ENCODE measurements around the gene GAS1. TPM values are rescaled to one million over a fixed set of nuclear protein-coding genes. Genes with fewer than 3 reads are reported as not detected.

The GAS1 gene
- total and polyA plus RNA-seq, 7 donors = 6.8 to 19.1 (median 13.0) TPM

DNA sequence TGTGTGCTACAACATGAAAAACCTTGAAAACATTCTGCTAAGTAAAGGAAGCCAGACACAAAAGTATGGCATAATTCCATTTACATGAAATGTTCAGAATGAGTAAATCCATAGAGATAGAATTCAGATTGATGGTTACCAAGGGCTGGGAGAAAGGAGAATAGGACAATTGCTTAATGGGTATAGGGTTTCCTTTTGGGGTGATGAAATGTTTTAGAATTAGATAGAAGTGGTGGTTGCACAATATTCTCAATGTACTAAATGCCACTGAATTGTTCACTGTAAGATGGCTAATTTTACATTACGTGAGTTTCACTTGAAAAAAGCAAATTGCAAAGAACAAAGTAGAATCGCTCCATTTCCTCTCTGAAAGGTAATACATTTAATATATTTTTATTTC, 43.0 kb upstream of the GAS1 start:
- Histone ChIP-seq H3K4me1 (no peaks in the 10 kb centered on the region), H3K27ac (no peak overlapping the region), H3K27me3 (ENCODE audit: insufficient read depth in 3 of 3, low read length in 2 of 3) (no peaks in the 10 kb centered on the region), H3K9me3 (no peaks in the 10 kb centered on the region), H3K4me3 (no peak overlapping the region), H3K36me3 (ENCODE audit: insufficient read depth in 1 of 2, low read depth in 1 of 2) (no peaks in the 10 kb centered on the region)
- no peak for DNase-seq
- ATAC-seq = no peak
- intact Hi-C loops (cut with DNase I) = loop anchor here in 1 of 2 donors (10.0 kb wide), 1 partner anchor 65 kb away; no protein-coding TSS in a partner anchor
- TF ChIP-seq, protein P1, sequence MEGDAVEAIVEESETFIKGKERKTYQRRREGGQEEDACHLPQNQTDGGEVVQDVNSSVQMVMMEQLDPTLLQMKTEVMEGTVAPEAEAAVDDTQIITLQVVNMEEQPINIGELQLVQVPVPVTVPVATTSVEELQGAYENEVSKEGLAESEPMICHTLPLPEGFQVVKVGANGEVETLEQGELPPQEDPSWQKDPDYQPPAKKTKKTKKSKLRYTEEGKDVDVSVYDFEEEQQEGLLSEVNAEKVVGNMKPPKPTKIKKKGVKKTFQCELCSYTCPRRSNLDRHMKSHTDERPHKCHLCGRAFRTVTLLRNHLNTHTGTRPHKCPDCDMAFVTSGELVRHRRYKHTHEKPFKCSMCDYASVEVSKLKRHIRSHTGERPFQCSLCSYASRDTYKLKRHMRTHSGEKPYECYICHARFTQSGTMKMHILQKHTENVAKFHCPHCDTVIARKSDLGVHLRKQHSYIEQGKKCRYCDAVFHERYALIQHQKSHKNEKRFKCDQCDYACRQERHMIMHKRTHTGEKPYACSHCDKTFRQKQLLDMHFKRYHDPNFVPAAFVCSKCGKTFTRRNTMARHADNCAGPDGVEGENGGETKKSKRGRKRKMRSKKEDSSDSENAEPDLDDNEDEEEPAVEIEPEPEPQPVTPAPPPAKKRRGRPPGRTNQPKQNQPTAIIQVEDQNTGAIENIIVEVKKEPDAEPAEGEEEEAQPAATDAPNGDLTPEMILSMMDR (IDR thresholded peaks at IDR 0.05) = no peak
- 93 to 95% (median 95%) methylated on average over 2 of the region's 2 CpGs for WGBS, 3 donors

DNA sequence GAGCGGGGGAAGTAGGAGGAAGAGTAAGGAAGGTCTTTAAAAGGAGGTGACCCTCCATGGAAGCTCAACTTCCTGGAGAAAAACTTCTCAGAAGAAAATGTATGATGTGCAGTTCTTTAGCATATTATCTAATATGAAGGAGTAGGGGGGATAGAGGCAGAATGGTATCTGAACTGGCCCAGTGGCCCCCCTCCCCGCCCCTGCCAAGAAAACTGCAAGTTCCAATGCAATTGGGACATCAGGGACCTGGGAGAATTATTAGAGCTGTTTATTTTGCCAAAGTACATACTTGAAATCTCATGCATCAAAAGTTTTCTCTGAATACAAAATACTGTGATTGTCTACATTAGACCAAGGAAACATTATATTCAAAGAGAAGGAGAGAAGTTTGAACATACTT, 40.6 kb upstream of the GAS1 start:
- no peaks in the 10 kb centered on the region for H3K27me3 ChIP-seq (ENCODE audit: insufficient read depth in 3 of 3, low read length in 2 of 3)
- WGBS, 3 donors = 83 to 97% (median 94%) methylated on average over 2 of the region's 2 CpGs

DNA sequence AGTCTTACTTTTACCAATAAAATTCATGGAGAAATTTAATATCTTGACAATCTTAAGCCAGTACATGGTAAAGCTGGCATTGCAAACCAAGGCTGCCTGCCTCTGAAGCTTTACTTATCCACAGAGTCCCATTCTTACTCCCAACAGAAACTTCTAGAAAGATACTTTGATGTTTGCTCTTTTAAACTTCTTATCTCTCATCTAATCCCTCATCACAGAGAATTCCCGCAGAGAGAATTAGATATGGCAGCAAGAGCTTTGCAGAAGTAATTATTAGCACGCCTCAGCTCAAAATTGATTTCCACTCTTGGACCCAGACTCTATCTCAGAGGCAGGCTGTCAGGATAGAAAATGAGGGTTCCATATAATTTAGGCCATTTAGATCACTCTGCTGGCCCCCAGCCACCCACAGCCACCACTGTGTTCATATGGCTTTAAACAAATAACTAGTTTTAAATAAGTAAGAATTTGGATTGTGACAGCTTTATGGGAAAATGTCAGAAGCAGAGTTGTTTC, 37.9 kb upstream of the GAS1 start:
- H3K4me3 ChIP-seq = no peak overlapping the region
- peaks cover 11% of the 10 kb centered on the region for H3K4me1 ChIP-seq
- no peak for DNase-seq
- no peaks in the 10 kb centered on the region for H3K27me3 ChIP-seq (ENCODE audit: insufficient read depth in 3 of 3, low read length in 2 of 3)
- H3K27ac ChIP-seq = no peak overlapping the region
- 73 to 78% (median 76%) methylated on average over 2 of the region's 2 CpGs for WGBS, 3 donors
- ATAC-seq = no peak
- intact Hi-C loops (cut with DNase I) = no loop called here
- no peaks in the 10 kb centered on the region for H3K36me3 ChIP-seq (ENCODE audit: insufficient read depth in 1 of 2, low read depth in 1 of 2)
- TF ChIP-seq, protein P1 (IDR thresholded peaks at IDR 0.05) = no peak
- no peaks in the 10 kb centered on the region for H3K9me3 ChIP-seq

More for the DNA sequence above, 40.6 kb upstream of the GAS1 start:
- Histone ChIP-seq H3K36me3 (ENCODE audit: insufficient read depth in 1 of 2, low read depth in 1 of 2) (no peaks in the 10 kb centered on the region), H3K4me3 (no peak overlapping the region), H3K9me3 (no peaks in the 10 kb centered on the region), H3K27ac (no peak overlapping the region), H3K4me1 (peaks cover 11% of the 10 kb centered on the region)
- ATAC-seq (no peak), DNase-seq (no peak)
- intact Hi-C loops (cut with DNase I) = no loop called here
- TF ChIP-seq, protein P1 (IDR thresholded peaks at IDR 0.05) = no peak

DNA sequence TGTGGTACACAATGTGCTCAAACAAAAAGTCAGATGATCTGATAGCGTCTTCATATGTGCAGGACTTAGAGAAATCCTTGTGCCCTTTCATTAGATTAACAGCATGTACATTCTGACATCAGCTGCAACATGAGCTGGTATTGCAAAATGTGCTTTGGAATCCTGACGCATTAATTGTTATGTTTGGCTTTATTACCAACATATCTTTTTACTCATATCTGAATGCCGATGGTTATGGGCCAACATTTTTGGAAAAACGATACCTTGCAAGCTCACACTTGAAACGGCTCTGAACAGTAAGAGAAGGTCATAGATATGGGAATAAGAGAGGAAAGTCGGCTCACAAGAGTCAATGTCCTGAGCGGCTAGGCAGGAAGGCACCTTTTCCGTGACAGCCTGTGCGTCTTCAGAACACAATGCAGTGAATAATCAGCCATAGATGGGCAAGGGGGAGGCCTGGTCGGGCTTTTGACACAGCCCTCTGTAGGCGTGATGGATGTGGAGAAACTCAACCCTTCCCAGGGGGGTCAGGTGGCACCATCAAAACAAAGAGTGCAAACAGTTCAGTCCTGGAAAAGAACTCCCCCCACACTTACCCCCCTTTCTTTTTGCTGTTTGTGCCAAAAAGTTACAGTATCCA, 36.4 kb upstream of the GAS1 start:
- peak overlapping the region; percentile 20 for H3K4me3 ChIP-seq
- ATAC-seq (peak; percentile 65 to 91 (median 86)), DNase-seq (peak; percentile 28 to 62)
- H3K4me1 ChIP-seq = peaks cover 11% of the 10 kb centered on the region
- no peaks in the 10 kb centered on the region for H3K36me3 ChIP-seq (ENCODE audit: insufficient read depth in 1 of 2, low read depth in 1 of 2)
- peak overlapping the region; percentile 34 for H3K27ac ChIP-seq
- H3K9me3 ChIP-seq = no peaks in the 10 kb centered on the region
- TF ChIP-seq, protein P1 (IDR thresholded peaks at IDR 0.05) = no peak
- H3K27me3 ChIP-seq (ENCODE audit: insufficient read depth in 3 of 3, low read length in 2 of 3) = no peaks in the 10 kb centered on the region
- intact Hi-C loops (cut with DNase I) = no loop called here
- 24 to 31% (median 25%) methylated on average over 11 of the region's 11 CpGs for WGBS, 3 donors

All from psoas muscle (tissue), 8 donors.